RWPE2 (cell line): ENCODE data around the gene KRT33A.
A peak's percentile ranks its signal among the peaks of the same experiment; 100 is the strongest.

ENCODE experiments used
- ATAC-seq: fragments of 200-7000 bp; cut with Tn5 transposase; 3 replicates; pipeline ENCODE4 v1.9.1; 2021; ENCODE audit warnings: low read depth
- DNase-seq: peaks from one replicate; pipeline ENCODE4 v3.0.0-alpha.2; 2020; ENCODE audit warnings: low spot score
- H3K27ac ChIP-seq: fragments of 450-650 bp; 2 replicates; pipeline ENCODE4 v1.5.1; 2017; ENCODE audit warnings: mild to moderate bottlenecking; ENCODE audit not compliant: poor library complexity, severe bottlenecking
- H3K27me3 ChIP-seq: fragments of 250-450 bp; sonication (Bioruptor Pico); 2 replicates; pipeline ENCODE4 v1.5.1; 2021; ENCODE audit warnings: mild to moderate bottlenecking, moderate library complexity; ENCODE audit not compliant: insufficient read depth, poor library complexity, severe bottlenecking
- H3K36me3 ChIP-seq: fragments of 250-450 bp; sonication (Bioruptor Pico); 2 replicates; pipeline ENCODE4 v1.5.1; 2020; ENCODE audit warnings: low read depth, mild to moderate bottlenecking, moderate library complexity
- H3K4me1 ChIP-seq: fragments of 250-450 bp; sonication (Bioruptor Pico); 2 replicates; pipeline ENCODE4 v1.5.1; 2021; ENCODE audit warnings: mild to moderate bottlenecking, moderate library complexity; ENCODE audit not compliant: insufficient read depth, poor library complexity, severe bottlenecking
- H3K4me3 ChIP-seq: fragments of 250-450 bp; sonication (Bioruptor Pico); 2 replicates; pipeline ENCODE4 v1.5.1; 2021; ENCODE audit warnings: mild to moderate bottlenecking, moderate library complexity; ENCODE audit not compliant: severe bottlenecking
- H3K9me3 ChIP-seq: fragments of 250-450 bp; sonication (Bioruptor Pico); 2 replicates; pipeline ENCODE4 v1.5.1; 2021; ENCODE audit warnings: mild to moderate bottlenecking, moderate library complexity; ENCODE audit not compliant: severe bottlenecking
- CTCF ChIP-seq: fragments of 450-650 bp; IDR thresholded peaks from one replicate; pipeline ENCODE4 v1.5.1; 2017; ENCODE audit warnings: mild to moderate bottlenecking, moderate library complexity; ENCODE audit not compliant: poor library complexity, severe bottlenecking

The KRT33A gene

GRCh38 chr17:41394254-41394996 is 43.8 kb upstream of the KRT33A start:
- H3K36me3 ChIP-seq: no peaks in the 10 kb centered on the region
- H3K27me3 ChIP-seq: no peaks in the 10 kb centered on the region
- peaks cover 8% of the 10 kb centered on the region for H3K4me1 ChIP-seq
- no peak for DNase-seq
- TF ChIP-seq CTCF: no peak
- H3K27ac ChIP-seq: peak overlapping the region; percentile 22
- H3K9me3 ChIP-seq: no peaks in the 10 kb centered on the region
- ATAC-seq: peak; percentile 51; the same call in 2 of the 3 replicates
- H3K4me3 ChIP-seq: no peak overlapping the region

- H3K36me3 ChIP-seq: no peaks in the 10 kb centered on the region
- ATAC-seq: no peak
Observed at GRCh38 chr17:41393826-41394225, 43.2 kb upstream of the KRT33A start.

GRCh38 chr17:41393294-41393693 is 42.7 kb upstream of the KRT33A start:
- no peaks in the 10 kb centered on the region for H3K9me3 ChIP-seq
- no peak for ATAC-seq
- no peak for DNase-seq
- H3K27me3 ChIP-seq: no peaks in the 10 kb centered on the region
- no peak for TF ChIP-seq CTCF
- H3K36me3 ChIP-seq: no peaks in the 10 kb centered on the region
- H3K4me1 ChIP-seq: peaks cover 8% of the 10 kb centered on the region
- no peak overlapping the region for H3K4me3 ChIP-seq
- H3K27ac ChIP-seq: no peak overlapping the region

More at GRCh38 chr17:41393826-41394225, 43.2 kb upstream of the KRT33A start:
- Histone ChIP-seq H3K27me3 (no peaks in the 10 kb centered on the region), H3K9me3 (no peaks in the 10 kb centered on the region), H3K27ac (peak overlapping the region; percentile 22), H3K4me1 (peaks cover 8% of the 10 kb centered on the region), H3K4me3 (no peak overlapping the region)
- DNase-seq: no peak
- no peak for TF ChIP-seq CTCF

GRCh38 chr17:41392278-41392677 is 41.6 kb upstream of the KRT33A start:
- peaks cover 8% of the 10 kb centered on the region for H3K4me1 ChIP-seq
- no peak overlapping the region for H3K27ac ChIP-seq
- TF ChIP-seq CTCF: no peak
- H3K27me3 ChIP-seq: no peaks in the 10 kb centered on the region
- H3K4me3 ChIP-seq: no peak overlapping the region
- no peaks in the 10 kb centered on the region for H3K36me3 ChIP-seq
- no peaks in the 10 kb centered on the region for H3K9me3 ChIP-seq
- no peak for ATAC-seq
- DNase-seq: no peak

- Histone ChIP-seq H3K27ac (no peak overlapping the region), H3K27me3 (no peaks in the 10 kb centered on the region), H3K4me1 (peaks cover 8% of the 10 kb centered on the region), H3K36me3 (no peaks in the 10 kb centered on the region), H3K4me3 (no peak overlapping the region), H3K9me3 (no peaks in the 10 kb centered on the region)
- no peak for DNase-seq
- ATAC-seq: no peak
- TF ChIP-seq CTCF: no peak
Observed at GRCh38 chr17:41391535-41391934, 40.9 kb upstream of the KRT33A start.
